ENCODE results near the gene CDC42.
A peak's percentile ranks its signal among the peaks of the same experiment; 100 is the strongest.

CDC42 gene

DNA sequence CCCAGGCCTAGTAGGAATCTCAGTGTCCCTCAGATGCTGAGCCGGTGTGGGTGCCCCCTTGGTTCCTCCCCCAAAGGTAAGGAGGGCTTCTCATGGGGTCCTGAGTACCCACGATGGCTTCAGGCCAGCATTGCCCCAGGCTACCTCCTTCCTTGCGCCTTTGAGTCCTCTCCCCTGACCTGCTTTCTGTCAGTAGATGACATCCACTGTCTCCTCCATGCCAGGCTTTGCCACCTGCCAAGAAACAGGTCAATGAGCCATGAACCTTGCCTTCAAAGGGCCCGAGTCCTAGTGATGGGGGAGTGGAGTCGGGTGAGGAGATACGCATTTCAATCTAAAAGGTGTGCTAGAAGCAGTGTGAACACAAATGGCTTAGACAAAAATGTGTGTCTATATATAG lies 74.7 kb downstream of the CDC42 start:
- Mint-ChIP-seq H3K36me3 (ENCODE audit: low read depth) (no peaks in the 10 kb centered on the region), H3K4me1 (ENCODE audit: low read depth) (no peaks in the 10 kb centered on the region), H3K27ac (no peak overlapping the region), H3K9me3 (no peaks in the 10 kb centered on the region), H3K4me3 (no peak overlapping the region), H3K27me3 (ENCODE audit: low read depth) (no peaks in the 10 kb centered on the region)
- no peak for DNase-seq (ENCODE audit: low spot score)

DNA sequence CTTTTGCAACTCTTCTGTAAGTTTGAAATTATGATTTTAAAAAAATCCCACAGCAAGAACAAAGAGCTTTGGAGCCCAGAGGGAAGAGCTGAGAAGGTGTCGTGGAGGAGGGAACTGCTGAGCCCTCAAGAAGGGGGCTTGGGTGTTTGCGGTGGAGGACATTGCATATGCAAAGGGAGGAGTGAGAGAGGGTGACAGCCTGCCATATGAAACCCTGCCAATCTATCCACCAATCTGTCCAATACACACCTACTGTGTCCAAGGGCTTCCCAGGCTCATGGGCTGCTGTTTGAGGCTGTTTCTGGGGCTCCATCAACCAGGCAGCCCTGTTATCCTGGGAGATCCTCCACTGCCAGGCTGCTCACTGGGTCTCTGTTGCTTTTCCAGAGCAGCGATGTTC lies 75.2 kb downstream of the CDC42 start:
- no peaks in the 10 kb centered on the region for H3K4me1 Mint-ChIP-seq (ENCODE audit: low read depth)
- no peak overlapping the region for H3K4me3 Mint-ChIP-seq
- H3K27ac Mint-ChIP-seq: no peak overlapping the region
- H3K36me3 Mint-ChIP-seq (ENCODE audit: low read depth): no peaks in the 10 kb centered on the region
- no peaks in the 10 kb centered on the region for H3K9me3 Mint-ChIP-seq
- DNase-seq (ENCODE audit: low spot score): no peak
- no peaks in the 10 kb centered on the region for H3K27me3 Mint-ChIP-seq (ENCODE audit: low read depth)

DNA sequence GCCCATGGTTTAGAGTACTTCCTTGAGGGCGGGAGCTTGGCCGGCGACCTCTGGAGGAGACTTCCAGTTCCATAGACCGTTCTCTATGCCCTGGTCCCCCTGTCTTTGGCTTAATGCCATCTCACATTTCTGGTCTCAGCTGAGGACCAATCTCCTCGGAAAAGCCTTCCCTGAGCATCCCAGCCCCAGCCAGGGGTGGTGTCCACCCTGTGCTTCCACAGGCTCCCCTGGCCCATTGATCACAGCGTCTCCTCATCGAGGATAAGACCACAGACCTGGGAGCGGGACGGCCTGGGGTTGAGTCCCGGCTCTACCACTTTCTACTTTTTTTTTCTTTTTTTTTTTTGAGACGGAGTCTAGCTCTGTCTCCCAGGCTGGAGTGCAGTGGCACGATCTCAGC lies 75.9 kb downstream of the CDC42 start:
- H3K36me3 Mint-ChIP-seq (ENCODE audit: low read depth): no peaks in the 10 kb centered on the region
- no peaks in the 10 kb centered on the region for H3K4me1 Mint-ChIP-seq (ENCODE audit: low read depth)
- H3K9me3 Mint-ChIP-seq: no peaks in the 10 kb centered on the region
- H3K27ac Mint-ChIP-seq: no peak overlapping the region
- no peak overlapping the region for H3K4me3 Mint-ChIP-seq
- DNase-seq (ENCODE audit: low spot score): no peak
- no peaks in the 10 kb centered on the region for H3K27me3 Mint-ChIP-seq (ENCODE audit: low read depth)

DNA sequence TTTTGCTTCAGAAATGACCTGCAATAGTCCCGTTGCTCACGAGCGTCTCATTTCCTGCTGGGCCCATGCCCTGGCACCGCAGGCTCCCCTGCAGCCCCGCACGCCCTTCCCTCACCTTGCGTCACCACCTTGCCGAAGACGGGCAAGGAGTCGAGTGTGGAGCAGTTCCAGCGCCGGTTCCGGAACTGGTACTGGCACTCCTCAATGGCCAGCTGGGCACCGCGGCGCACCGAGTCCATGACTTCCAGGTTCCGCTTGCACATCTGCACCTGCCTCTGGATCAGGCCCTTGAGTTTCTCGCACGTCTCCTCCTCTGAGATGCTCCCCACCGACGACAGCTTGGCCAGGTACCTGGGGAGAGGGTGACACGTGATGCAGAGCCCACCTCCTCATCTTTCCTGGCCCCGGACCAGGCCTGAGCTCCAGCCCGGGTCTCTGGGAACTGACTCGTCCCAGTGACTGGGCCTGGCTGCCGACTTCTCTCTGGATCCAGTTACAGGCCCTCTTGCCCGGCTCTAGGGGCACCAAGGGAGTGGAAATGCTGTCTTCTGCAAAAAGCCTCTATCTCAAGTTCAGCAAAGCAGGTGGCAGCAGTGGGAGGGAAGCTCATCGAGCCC lies 77.1 kb downstream of the CDC42 start:
- Mint-ChIP-seq H3K27ac (no peak overlapping the region), H3K4me3 (no peak overlapping the region), H3K36me3 (ENCODE audit: low read depth) (no peaks in the 10 kb centered on the region), H3K4me1 (ENCODE audit: low read depth) (no peaks in the 10 kb centered on the region), H3K27me3 (ENCODE audit: low read depth) (no peaks in the 10 kb centered on the region), H3K9me3 (no peaks in the 10 kb centered on the region)
- no peak for DNase-seq (ENCODE audit: low spot score)

DNA sequence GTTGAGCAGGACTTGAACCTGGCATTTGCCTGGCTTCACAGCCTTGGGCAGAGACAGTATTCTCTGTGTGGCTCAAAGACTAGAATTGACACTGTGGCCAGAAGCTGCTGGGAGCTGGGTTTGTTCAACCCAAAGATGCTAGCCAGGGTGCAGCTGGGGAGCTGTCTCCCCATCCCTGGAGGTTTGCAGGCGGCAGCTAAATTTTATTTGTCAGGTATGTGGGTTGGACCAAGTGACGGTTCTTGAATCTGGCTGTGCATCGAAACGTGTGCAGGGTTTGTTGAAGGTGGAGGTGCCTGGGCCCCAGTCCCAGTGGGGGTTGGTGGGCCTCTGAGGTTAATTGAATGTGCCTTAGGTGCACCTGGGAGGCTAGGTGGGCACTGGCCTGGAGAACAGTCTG lies 78.6 kb downstream of the CDC42 start:
- Mint-ChIP-seq H3K4me3 (no peak overlapping the region), H3K9me3 (no peaks in the 10 kb centered on the region), H3K4me1 (ENCODE audit: low read depth) (no peaks in the 10 kb centered on the region), H3K27ac (no peak overlapping the region), H3K27me3 (ENCODE audit: low read depth) (no peaks in the 10 kb centered on the region), H3K36me3 (ENCODE audit: low read depth) (no peaks in the 10 kb centered on the region)
- no peak for DNase-seq (ENCODE audit: low spot score)

DNA sequence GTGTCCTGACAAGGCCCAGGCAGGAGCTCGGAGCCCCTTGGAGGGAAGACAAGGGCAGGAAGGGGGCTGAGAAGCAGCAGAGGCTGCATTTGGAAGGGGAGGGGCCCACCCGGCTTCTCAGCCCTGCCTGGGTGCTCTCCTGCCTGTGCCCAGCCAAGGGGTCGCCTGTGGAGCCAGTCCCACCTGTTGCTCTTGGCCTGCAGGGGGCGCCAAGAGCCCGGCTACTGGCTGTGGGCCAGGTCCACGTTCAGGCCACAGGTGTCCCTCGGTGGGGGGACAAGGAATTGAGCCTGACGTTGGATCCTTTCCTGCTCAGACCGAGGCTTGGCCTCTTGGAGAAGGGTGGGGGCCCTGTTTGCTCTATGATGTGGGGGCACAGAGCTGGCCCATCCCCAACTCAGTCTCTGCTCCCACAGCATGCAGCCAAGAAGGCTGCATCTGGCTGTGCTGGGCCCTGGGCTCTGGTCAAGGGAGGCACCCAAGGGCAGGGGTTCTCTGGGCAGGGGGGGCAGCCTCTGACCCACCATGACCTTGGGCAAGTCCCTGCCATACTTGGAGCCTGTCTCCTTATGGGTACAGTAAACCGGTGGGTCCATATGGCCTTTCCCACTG lies 79.5 kb downstream of the CDC42 start:
- H3K4me3 Mint-ChIP-seq: no peak overlapping the region
- H3K27ac Mint-ChIP-seq: no peak overlapping the region
- no peaks in the 10 kb centered on the region for H3K27me3 Mint-ChIP-seq (ENCODE audit: low read depth)
- H3K36me3 Mint-ChIP-seq (ENCODE audit: low read depth): no peaks in the 10 kb centered on the region
- peak; percentile 34 for DNase-seq (ENCODE audit: low spot score)
- H3K4me1 Mint-ChIP-seq (ENCODE audit: low read depth): no peaks in the 10 kb centered on the region
- H3K9me3 Mint-ChIP-seq: no peaks in the 10 kb centered on the region

DNA sequence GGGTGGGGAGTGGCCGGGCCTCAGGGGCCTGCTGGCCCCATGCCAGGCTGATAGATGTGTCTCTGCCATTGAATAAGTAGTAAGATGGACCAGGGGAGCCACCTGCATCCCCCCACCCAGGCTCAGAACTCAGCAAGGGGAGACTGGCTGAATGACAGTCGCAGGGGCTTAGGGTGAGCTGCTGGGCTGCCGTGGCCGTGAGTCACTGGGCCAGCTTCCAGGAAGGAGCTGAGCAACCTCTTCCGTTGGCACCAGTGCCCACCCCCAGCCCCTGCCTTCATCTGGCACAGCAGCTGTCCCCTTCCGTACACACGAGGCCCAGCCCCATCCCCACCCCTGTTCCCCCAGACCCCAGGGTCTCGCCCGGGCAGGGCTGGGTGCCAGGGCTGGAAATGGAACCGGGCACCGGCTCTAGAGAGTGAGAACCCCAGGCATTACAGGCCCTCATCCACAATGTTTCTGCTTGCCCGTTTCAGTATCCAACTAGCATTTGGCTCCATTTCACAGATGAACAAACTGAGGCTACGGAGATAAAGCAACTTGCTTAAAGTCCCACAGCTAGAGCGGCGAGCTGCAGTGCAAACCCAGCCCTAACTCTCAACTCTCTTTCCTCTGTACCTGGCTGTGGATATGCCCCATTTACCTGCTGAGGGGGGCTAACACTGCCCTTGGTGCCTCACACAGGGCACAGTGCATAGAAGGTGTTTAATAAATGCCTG lies 80.2 kb downstream of the CDC42 start:
- no peaks in the 10 kb centered on the region for H3K36me3 Mint-ChIP-seq (ENCODE audit: low read depth)
- H3K27me3 Mint-ChIP-seq (ENCODE audit: low read depth): no peaks in the 10 kb centered on the region
- no peak overlapping the region for H3K27ac Mint-ChIP-seq
- H3K4me3 Mint-ChIP-seq: no peak overlapping the region
- no peaks in the 10 kb centered on the region for H3K4me1 Mint-ChIP-seq (ENCODE audit: low read depth)
- no peak for DNase-seq (ENCODE audit: low spot score)
- no peaks in the 10 kb centered on the region for H3K9me3 Mint-ChIP-seq

DNA sequence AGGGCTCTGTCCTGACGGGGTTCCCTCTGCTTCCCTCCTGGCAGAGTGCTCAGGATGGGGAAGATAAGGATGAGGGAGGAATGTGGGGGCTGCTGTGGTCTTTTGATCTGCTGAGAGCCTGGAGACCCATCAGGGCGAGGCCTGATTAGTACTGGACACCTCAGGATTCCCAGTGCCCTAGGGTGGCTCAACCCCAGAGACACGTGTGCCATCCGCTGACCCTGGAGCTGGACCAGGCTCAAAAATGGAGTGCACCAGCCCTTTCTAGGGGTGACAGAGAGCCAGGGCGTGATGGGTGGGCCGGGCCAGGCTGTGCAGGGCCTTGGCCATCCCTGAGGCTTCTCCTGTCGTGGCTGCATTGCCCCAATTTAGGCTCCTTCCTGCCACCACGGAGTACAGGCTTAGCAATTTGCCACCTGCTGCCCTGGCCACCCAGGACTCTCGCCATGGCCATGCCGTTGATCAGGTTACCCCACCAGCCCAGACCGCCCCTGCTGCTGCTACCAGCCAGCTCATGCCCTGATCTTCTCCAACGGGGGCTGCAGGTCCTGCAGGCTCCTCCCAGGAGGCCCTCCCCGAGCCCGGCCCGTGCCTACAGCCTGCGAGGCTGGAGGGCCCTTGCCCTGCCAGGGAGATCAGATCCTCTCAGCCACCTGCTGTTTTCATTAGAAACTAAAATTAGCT lies 80.9 kb downstream of the CDC42 start:
- Mint-ChIP-seq H3K4me1 (ENCODE audit: low read depth) (no peaks in the 10 kb centered on the region), H3K27me3 (ENCODE audit: low read depth) (peaks cover 2% of the 10 kb centered on the region), H3K27ac (no peak overlapping the region), H3K9me3 (no peaks in the 10 kb centered on the region), H3K4me3 (no peak overlapping the region), H3K36me3 (ENCODE audit: low read depth) (no peaks in the 10 kb centered on the region)
- no peak for DNase-seq (ENCODE audit: low spot score)

DNA sequence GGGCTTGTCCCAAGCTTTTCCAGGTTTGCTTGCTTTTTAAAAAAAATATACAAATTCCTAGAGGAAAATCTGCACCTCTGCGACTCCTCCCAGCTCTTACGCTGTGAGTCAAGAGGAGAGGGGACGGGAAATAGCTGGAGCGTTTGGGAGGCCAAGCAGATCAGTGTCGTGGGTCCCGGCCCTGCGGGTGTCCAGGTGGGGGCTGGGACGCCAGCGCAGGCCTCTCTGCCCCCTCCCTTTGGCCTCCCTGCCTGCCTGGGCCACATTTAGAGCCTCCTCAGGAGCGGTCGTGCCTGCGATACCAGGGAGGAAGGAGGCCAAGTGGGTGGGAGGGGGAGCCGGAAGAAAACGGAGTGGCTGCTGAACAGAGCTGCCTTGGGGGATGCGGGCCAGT lies 81.4 kb downstream of the CDC42 start:
- H3K4me3 Mint-ChIP-seq: no peak overlapping the region
- H3K36me3 Mint-ChIP-seq (ENCODE audit: low read depth): no peaks in the 10 kb centered on the region
- DNase-seq (ENCODE audit: low spot score): no peak
- no peak overlapping the region for H3K27ac Mint-ChIP-seq
- peaks cover 3% of the 10 kb centered on the region for H3K27me3 Mint-ChIP-seq (ENCODE audit: low read depth)
- no peaks in the 10 kb centered on the region for H3K9me3 Mint-ChIP-seq
- no peaks in the 10 kb centered on the region for H3K4me1 Mint-ChIP-seq (ENCODE audit: low read depth)

DNA sequence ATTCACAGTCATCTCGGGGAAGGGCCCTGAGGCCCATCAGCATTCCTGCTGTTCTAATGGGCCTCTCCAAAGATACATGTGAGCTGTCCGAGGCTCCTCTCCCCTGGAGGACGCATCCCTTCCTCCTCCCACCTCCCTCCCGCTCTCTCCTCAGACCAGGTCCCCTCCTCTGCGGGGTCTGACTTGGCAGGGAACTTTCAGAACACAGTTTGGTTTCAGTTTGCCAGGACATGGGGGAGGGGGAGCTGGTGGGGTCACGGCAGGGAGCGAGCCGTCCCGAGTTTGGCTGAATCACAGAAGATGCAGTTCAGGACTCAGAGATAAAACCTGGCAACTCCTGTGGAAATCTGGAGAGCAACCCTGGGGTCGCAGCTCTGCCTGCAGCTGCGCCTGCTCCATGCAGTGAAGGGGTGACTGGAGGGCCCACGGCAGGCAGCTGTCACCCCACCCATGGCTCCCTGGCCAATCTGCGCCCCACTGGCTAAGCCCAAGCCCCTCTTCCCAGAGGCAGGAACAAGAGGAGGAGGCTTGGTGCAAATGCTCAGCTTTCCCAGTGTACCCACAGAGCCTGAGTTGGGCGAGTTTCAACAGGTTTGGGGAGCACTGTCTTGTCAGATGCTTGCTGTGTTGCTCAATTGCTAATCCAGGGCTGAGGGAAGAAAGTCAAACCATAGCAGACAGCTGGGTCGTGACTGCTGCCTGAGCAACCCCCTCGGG lies 84.7 kb downstream of the CDC42 start:
- Mint-ChIP-seq H3K9me3 (no peaks in the 10 kb centered on the region), H3K27me3 (ENCODE audit: low read depth) (peaks cover 24% of the 10 kb centered on the region), H3K36me3 (ENCODE audit: low read depth) (no peaks in the 10 kb centered on the region), H3K4me3 (no peak overlapping the region), H3K4me1 (ENCODE audit: low read depth) (no peaks in the 10 kb centered on the region), H3K27ac (no peak overlapping the region)
- DNase-seq (ENCODE audit: low spot score): no peak

DNA sequence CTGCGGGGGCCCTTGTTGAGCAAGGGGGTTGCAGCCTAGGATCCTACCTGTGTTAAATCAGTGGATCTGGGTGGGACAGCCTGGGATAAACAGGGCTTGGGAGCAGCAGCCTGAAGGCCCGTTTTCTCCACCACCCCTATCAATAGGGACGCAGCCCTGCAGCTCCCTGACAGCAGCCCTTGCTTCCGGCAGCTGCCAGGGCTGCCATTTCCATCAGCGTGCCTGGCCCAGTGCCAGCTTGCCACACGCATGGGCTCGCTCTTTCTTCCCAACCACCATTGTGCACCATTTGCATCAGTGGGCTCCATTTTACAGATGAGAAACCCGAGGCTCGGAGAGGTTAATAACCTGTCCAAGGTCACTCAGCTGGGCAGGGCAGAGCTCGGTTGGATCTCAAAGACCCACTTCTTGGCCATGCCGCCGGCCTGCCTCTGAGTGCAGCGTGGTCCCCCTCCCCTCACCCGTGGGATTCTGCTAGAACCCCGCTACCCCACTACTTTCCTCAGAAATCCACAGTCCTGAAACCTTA lies 86.6 kb downstream of the CDC42 start:
- Mint-ChIP-seq H3K27me3 (ENCODE audit: low read depth) (peaks cover 30% of the 10 kb centered on the region), H3K4me3 (no peak overlapping the region), H3K4me1 (ENCODE audit: low read depth) (peaks cover 1% of the 10 kb centered on the region), H3K36me3 (ENCODE audit: low read depth) (no peaks in the 10 kb centered on the region), H3K27ac (no peak overlapping the region), H3K9me3 (no peaks in the 10 kb centered on the region)
- no peak for DNase-seq (ENCODE audit: low spot score)

DNA sequence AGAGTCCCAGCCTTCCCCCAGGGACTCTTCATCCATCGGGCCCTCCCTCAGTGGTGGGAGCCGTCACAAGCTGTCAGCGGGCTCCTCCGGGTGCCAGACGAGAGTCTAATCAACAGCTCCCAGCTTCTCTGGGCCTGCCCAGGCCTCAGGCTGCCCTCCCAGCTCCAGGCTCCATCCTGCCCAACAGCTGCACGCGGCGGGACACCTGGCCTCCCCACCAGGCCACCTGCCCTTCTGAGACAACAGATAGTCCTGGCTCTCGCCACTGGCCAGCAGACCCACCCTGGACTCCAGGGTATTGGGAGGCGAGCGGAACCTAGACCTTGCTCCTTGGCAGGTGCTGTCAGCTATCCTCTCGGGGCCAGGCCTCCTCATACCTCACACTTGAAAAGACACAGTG lies 87.3 kb downstream of the CDC42 start:
- Mint-ChIP-seq H3K27me3 (ENCODE audit: low read depth) (peaks cover 37% of the 10 kb centered on the region), H3K9me3 (no peaks in the 10 kb centered on the region), H3K4me1 (ENCODE audit: low read depth) (peaks cover 1% of the 10 kb centered on the region), H3K36me3 (ENCODE audit: low read depth) (no peaks in the 10 kb centered on the region), H3K4me3 (no peak overlapping the region), H3K27ac (no peak overlapping the region)
- DNase-seq (ENCODE audit: low spot score): no peak
